ENCODE measurements around the gene LSAMP.

The LSAMP gene

DNA sequence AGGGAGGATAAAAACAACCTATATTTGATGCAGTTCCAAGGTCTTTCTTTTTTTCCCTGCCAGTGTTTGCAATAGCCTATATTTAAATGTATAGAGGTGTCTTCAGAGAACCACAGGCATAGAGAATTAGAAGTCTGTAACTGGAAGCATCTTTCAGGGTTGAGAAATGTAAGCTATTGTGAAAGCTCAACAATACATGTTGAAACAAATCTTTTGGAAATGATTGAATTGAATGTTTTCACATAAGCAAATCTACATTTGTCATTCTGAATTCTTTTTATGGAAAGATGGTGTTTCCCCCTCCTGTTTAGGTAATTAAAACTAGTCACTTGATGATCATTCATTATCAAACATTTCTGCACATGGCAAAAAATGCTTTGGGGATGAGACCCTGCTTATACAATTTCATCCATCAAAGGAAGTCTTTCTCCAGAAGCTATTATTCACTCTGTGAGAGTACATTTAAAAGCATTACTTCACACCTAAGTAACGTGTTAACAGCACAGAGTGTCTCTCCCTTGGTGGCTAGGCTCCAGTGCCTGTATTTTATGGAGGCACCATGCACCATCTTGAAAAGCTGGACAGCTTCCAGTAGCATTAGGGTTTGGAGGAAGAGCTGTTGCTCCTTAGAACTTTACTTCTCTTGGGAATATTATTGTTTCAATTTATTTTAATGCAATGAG is 406.2 kb downstream of the LSAMP start:
- DNase-seq (ENCODE audit: extremely low read depth, insufficient read length): no peak
- Histone ChIP-seq H3K27me3 (replicated peaks; ENCODE audit: control insufficient read depth, insufficient read depth, low read length) (no peaks in the 10 kb centered on the region), H3K4me3 (replicated peaks; ENCODE audit: low read depth, low read length) (no peak overlapping the region), H3K36me3 (ENCODE audit: control insufficient read depth, insufficient read depth, low read length) (no peaks in the 10 kb centered on the region)
- TF ChIP-seq, protein P1, sequence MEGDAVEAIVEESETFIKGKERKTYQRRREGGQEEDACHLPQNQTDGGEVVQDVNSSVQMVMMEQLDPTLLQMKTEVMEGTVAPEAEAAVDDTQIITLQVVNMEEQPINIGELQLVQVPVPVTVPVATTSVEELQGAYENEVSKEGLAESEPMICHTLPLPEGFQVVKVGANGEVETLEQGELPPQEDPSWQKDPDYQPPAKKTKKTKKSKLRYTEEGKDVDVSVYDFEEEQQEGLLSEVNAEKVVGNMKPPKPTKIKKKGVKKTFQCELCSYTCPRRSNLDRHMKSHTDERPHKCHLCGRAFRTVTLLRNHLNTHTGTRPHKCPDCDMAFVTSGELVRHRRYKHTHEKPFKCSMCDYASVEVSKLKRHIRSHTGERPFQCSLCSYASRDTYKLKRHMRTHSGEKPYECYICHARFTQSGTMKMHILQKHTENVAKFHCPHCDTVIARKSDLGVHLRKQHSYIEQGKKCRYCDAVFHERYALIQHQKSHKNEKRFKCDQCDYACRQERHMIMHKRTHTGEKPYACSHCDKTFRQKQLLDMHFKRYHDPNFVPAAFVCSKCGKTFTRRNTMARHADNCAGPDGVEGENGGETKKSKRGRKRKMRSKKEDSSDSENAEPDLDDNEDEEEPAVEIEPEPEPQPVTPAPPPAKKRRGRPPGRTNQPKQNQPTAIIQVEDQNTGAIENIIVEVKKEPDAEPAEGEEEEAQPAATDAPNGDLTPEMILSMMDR (IDR thresholded peaks at IDR 0.05; ENCODE audit: insufficient read depth, low read length, poor library complexity, severe bottlenecking): no peak

DNA sequence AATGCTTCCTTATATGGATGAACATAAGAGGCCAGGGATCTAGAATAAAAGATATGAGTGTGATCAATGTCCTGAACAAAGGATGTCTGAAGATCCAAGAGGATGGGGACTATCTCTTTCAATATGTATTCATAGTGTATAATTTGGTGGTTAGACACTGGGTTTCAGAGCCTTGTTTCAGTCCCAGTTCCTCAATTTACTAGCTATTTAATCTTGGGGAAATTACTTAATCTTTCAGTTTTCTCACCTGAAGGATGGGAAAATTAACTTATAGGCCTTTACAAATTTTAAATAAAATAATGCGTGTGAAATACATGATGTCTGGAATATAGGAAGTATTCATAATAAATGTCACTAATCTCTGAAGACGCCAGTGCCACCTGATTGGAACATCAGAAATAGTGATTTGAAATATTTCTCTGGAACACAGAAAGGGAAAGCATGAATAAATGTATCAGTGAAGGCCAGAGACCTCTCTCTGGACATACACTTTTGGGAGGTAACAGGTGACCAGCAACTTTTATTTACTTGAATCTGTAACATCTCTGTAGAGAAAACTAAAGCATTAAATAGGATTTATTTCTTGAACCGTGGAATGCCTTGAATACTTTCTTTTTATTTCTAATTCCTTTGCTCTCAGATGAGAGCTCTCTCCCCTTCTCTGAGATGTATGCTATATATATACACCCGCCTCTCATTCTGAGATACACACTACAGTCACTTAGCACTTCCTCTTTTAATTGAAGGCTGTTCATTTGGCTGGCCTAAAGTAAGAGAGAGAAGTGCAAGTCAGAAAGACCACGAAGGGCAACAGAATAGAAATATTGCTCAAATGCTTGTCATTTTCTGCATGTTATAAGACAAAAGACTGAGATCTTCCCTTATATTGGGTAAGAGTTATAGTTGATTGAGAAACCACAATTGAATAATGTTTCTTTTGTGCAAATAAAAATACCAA is 407.1 kb downstream of the LSAMP start:
- TF ChIP-seq, protein P1 (IDR thresholded peaks at IDR 0.05; ENCODE audit: insufficient read depth, low read length, poor library complexity, severe bottlenecking): no peak
- no peaks in the 10 kb centered on the region for H3K36me3 ChIP-seq (ENCODE audit: control insufficient read depth, insufficient read depth, low read length)
- no peak overlapping the region for H3K4me3 ChIP-seq (replicated peaks; ENCODE audit: low read depth, low read length)
- peak; percentile 62 for DNase-seq (ENCODE audit: extremely low read depth, insufficient read length)
- H3K27me3 ChIP-seq (replicated peaks; ENCODE audit: control insufficient read depth, insufficient read depth, low read length): no peaks in the 10 kb centered on the region

DNA sequence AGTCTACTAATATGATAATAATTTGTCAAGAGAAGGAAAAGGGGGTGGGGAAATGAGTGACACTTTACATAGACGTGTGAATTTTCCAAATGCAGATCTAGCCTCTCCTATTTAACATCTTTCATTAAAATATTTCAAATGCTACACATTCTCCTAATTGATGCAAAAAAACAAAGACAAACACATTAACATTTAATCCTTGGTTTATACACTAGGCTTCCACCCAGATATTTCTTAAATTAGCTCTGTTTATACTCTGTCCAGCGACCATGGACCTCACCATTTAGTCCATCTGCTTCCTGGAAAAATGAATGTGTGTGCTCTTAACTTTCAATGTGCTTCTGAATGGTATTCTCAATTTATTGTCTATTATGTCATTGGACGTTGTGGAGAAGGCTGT is 409.9 kb downstream of the LSAMP start:
- TF ChIP-seq, protein P1 (IDR thresholded peaks at IDR 0.05; ENCODE audit: insufficient read depth, low read length, poor library complexity, severe bottlenecking): no peak
- no peak for DNase-seq (ENCODE audit: extremely low read depth, insufficient read length)
- no peaks in the 10 kb centered on the region for H3K27me3 ChIP-seq (replicated peaks; ENCODE audit: control insufficient read depth, insufficient read depth, low read length)
- H3K36me3 ChIP-seq (ENCODE audit: control insufficient read depth, insufficient read depth, low read length): no peaks in the 10 kb centered on the region
- H3K4me3 ChIP-seq (replicated peaks; ENCODE audit: low read depth, low read length): no peak overlapping the region

DNA sequence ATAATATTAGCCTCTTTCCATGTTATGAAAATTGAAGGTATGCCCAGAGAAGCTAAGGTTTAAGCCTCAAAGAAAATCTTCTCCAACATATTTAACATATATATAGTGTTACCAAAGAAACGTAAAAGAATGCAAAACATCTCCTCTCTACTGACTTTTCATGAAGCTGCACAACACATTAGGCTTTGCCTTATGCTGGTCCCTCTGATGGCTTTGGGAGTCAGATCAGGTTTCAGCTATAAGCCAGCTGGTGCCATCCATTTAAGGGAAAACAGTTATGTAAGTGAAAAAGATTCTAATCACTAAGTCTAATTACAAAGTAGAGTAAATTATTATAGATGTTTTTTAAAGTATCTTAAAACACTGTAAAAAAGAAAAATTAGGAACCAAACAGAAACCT is 410.5 kb downstream of the LSAMP start:
- TF ChIP-seq, protein P1 (IDR thresholded peaks at IDR 0.05; ENCODE audit: insufficient read depth, low read length, poor library complexity, severe bottlenecking): no peak
- DNase-seq (ENCODE audit: extremely low read depth, insufficient read length): no peak
- no peak overlapping the region for H3K4me3 ChIP-seq (replicated peaks; ENCODE audit: low read depth, low read length)
- H3K27me3 ChIP-seq (replicated peaks; ENCODE audit: control insufficient read depth, insufficient read depth, low read length): no peaks in the 10 kb centered on the region
- H3K36me3 ChIP-seq (ENCODE audit: control insufficient read depth, insufficient read depth, low read length): no peaks in the 10 kb centered on the region

DNA sequence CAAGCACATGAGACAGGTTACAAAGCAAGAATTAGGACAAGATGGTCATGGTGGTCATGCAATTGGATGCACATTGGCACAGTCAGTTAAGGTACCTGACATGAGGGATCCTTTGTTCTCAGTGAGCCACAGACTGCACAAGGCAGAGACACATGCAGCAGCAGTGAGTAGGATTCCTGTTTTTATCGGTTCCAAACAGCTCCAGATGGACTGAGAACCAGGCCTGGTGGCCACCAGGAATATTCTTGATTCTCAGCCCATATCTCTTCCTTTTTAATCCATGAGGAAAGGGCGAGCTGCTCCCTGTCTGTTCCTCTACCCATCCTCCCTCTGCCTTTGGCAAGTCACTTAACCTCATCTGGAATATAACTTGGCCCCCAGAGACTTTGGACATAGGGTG is 411.2 kb downstream of the LSAMP start:
- Histone ChIP-seq H3K27me3 (replicated peaks; ENCODE audit: control insufficient read depth, insufficient read depth, low read length) (no peaks in the 10 kb centered on the region), H3K4me3 (replicated peaks; ENCODE audit: low read depth, low read length) (no peak overlapping the region), H3K36me3 (ENCODE audit: control insufficient read depth, insufficient read depth, low read length) (no peaks in the 10 kb centered on the region)
- DNase-seq (ENCODE audit: extremely low read depth, insufficient read length): no peak
- TF ChIP-seq, protein P1 (IDR thresholded peaks at IDR 0.05; ENCODE audit: insufficient read depth, low read length, poor library complexity, severe bottlenecking): no peak

All from GM06990 (cell line).